Activated naive CD4-positive, alpha-beta T cell treated with anti-CD3 and anti-CD28 coated beads, Interleukin-2, amount 50 U/mL, for 24 hours (primary cell): ENCODE data around the gene GPR139.

Source experiments
- H3K27ac Mint-ChIP-seq: one replicate; pipeline ENCODE4 v1.8.0; 2021; ENCODE audit warnings: mild to moderate bottlenecking, mixed read lengths
- H3K27me3 Mint-ChIP-seq: one replicate; pipeline ENCODE4 v1.8.0; 2021; ENCODE audit warnings: mixed read lengths
- H3K36me3 Mint-ChIP-seq: one replicate; pipeline ENCODE4 v1.8.0; 2021; ENCODE audit warnings: mixed read lengths
- H3K4me1 Mint-ChIP-seq: one replicate; pipeline ENCODE4 v1.8.0; 2021; ENCODE audit warnings: mixed read lengths
- H3K4me3 Mint-ChIP-seq: one replicate; pipeline ENCODE4 v1.8.0; 2021; ENCODE audit warnings: mild to moderate bottlenecking, mixed read lengths
- H3K9me3 Mint-ChIP-seq: one replicate; pipeline ENCODE4 v1.8.0; 2021; ENCODE audit warnings: mixed read lengths

GPR139 gene

GRCh38 chr16:20023190-20023589 is 50.5 kb downstream of the GPR139 start:
- Mint-ChIP-seq H3K4me1 (no peaks in the 10 kb centered on the region), H3K27ac (no peak overlapping the region), H3K4me3 (no peak overlapping the region), H3K27me3 (peaks cover 2% of the 10 kb centered on the region), H3K36me3 (no peaks in the 10 kb centered on the region), H3K9me3 (no peaks in the 10 kb centered on the region)

- no peak overlapping the region for H3K4me3 Mint-ChIP-seq
- no peak overlapping the region for H3K27ac Mint-ChIP-seq
- peaks cover 1% of the 10 kb centered on the region for H3K27me3 Mint-ChIP-seq
- H3K9me3 Mint-ChIP-seq, result no peaks in the 10 kb centered on the region
- no peaks in the 10 kb centered on the region for H3K4me1 Mint-ChIP-seq
- no peaks in the 10 kb centered on the region for H3K36me3 Mint-ChIP-seq
These were observed 52.7 kb downstream of the GPR139 start for GRCh38 chr16:20020976-20021375.

GRCh38 chr16:20020083-20020482 is 53.6 kb downstream of the GPR139 start:
- H3K4me1 Mint-ChIP-seq, result no peaks in the 10 kb centered on the region
- H3K4me3 Mint-ChIP-seq, result no peak overlapping the region
- no peak overlapping the region for H3K27ac Mint-ChIP-seq
- H3K27me3 Mint-ChIP-seq, result peaks cover 3% of the 10 kb centered on the region
- H3K9me3 Mint-ChIP-seq, result no peaks in the 10 kb centered on the region
- H3K36me3 Mint-ChIP-seq, result no peaks in the 10 kb centered on the region

GRCh38 chr16:20016234-20016633 is 57.5 kb downstream of the GPR139 start:
- peaks cover 4% of the 10 kb centered on the region for H3K9me3 Mint-ChIP-seq
- H3K36me3 Mint-ChIP-seq, result no peaks in the 10 kb centered on the region
- H3K4me1 Mint-ChIP-seq, result no peaks in the 10 kb centered on the region
- H3K4me3 Mint-ChIP-seq, result no peak overlapping the region
- H3K27me3 Mint-ChIP-seq, result peaks cover 10% of the 10 kb centered on the region
- H3K27ac Mint-ChIP-seq, result no peak overlapping the region

- no peaks in the 10 kb centered on the region for H3K36me3 Mint-ChIP-seq
- no peaks in the 10 kb centered on the region for H3K9me3 Mint-ChIP-seq
- H3K4me1 Mint-ChIP-seq, result no peaks in the 10 kb centered on the region
- no peak overlapping the region for H3K27ac Mint-ChIP-seq
- peaks cover 5% of the 10 kb centered on the region for H3K27me3 Mint-ChIP-seq
- no peak overlapping the region for H3K4me3 Mint-ChIP-seq
These were observed 68.8 kb downstream of the GPR139 start for GRCh38 chr16:20004931-20005330.

GRCh38 chr16:20002936-20003335 is 70.8 kb downstream of the GPR139 start:
- Mint-ChIP-seq H3K27me3 (peaks cover 5% of the 10 kb centered on the region), H3K27ac (no peak overlapping the region), H3K4me3 (no peak overlapping the region), H3K36me3 (no peaks in the 10 kb centered on the region), H3K9me3 (no peaks in the 10 kb centered on the region), H3K4me1 (no peaks in the 10 kb centered on the region)

GRCh38 chr16:20001856-20002707 is 71.6 kb downstream of the GPR139 start:
- Mint-ChIP-seq H3K9me3 (no peaks in the 10 kb centered on the region), H3K27ac (no peak overlapping the region)

GRCh38 chr16:19997734-19998133 is 76.0 kb downstream of the GPR139 start:
- Mint-ChIP-seq H3K27ac (no peak overlapping the region), H3K36me3 (no peaks in the 10 kb centered on the region), H3K9me3 (peaks cover 5% of the 10 kb centered on the region), H3K27me3 (peaks cover 2% of the 10 kb centered on the region), H3K4me3 (no peak overlapping the region), H3K4me1 (no peaks in the 10 kb centered on the region)

More at GRCh38 chr16:20001856-20002707, 71.6 kb downstream of the GPR139 start:
- Mint-ChIP-seq H3K27me3 (peaks cover 5% of the 10 kb centered on the region), H3K4me1 (no peaks in the 10 kb centered on the region), H3K4me3 (no peak overlapping the region), H3K36me3 (no peaks in the 10 kb centered on the region)

GRCh38 chr16:19997264-19997663 is 76.4 kb downstream of the GPR139 start:
- H3K9me3 Mint-ChIP-seq, result peaks cover 5% of the 10 kb centered on the region
- no peak overlapping the region for H3K27ac Mint-ChIP-seq
- no peaks in the 10 kb centered on the region for H3K4me1 Mint-ChIP-seq
- H3K27me3 Mint-ChIP-seq, result peaks cover 2% of the 10 kb centered on the region
- H3K36me3 Mint-ChIP-seq, result no peaks in the 10 kb centered on the region
- H3K4me3 Mint-ChIP-seq, result no peak overlapping the region

- no peak overlapping the region for H3K4me3 Mint-ChIP-seq
- H3K27ac Mint-ChIP-seq, result no peak overlapping the region
- H3K36me3 Mint-ChIP-seq, result no peaks in the 10 kb centered on the region
- no peaks in the 10 kb centered on the region for H3K4me1 Mint-ChIP-seq
- H3K27me3 Mint-ChIP-seq, result peaks cover 2% of the 10 kb centered on the region
- peaks cover 5% of the 10 kb centered on the region for H3K9me3 Mint-ChIP-seq
These were observed 79.1 kb downstream of the GPR139 start for GRCh38 chr16:19994466-19995170.

GRCh38 chr16:19991614-19992013 is 82.1 kb downstream of the GPR139 start:
- Mint-ChIP-seq H3K27me3 (peaks cover 3% of the 10 kb centered on the region), H3K9me3 (peaks cover 9% of the 10 kb centered on the region), H3K4me3 (no peak overlapping the region), H3K36me3 (no peaks in the 10 kb centered on the region), H3K27ac (no peak overlapping the region), H3K4me1 (no peaks in the 10 kb centered on the region)

- Mint-ChIP-seq H3K27ac (no peak overlapping the region), H3K27me3 (peaks cover 10% of the 10 kb centered on the region), H3K4me1 (no peaks in the 10 kb centered on the region), H3K36me3 (no peaks in the 10 kb centered on the region), H3K4me3 (no peak overlapping the region), H3K9me3 (peaks cover 5% of the 10 kb centered on the region)
These were observed 89.6 kb downstream of the GPR139 start for GRCh38 chr16:19984135-19984534.
